Measurements from ENCODE around the gene ADCY5. TPM values are rescaled to one million over a fixed set of nuclear protein-coding genes. Genes with fewer than 3 reads are reported as not detected.

The ADCY5 gene
- total RNA-seq, 1 donor from 2014 or later: not detected

GRCh38 chr3:123303976-123304560, 144.8 kb downstream of the ADCY5 start:
- intact Hi-C loops (cut with micrococcal nuclease): no loop called here
- DNase-seq (ENCODE audit: low spot score): no peak
- no peak overlapping the region for H3K27ac Mint-ChIP-seq
- H3K4me3 Mint-ChIP-seq (ENCODE audit: low read depth): no peak overlapping the region
- H3K27me3 Mint-ChIP-seq (ENCODE audit: low read depth): peaks cover 4% of the 10 kb centered on the region
- H3K4me1 Mint-ChIP-seq (ENCODE audit: low read depth): no peaks in the 10 kb centered on the region
- no peaks in the 10 kb centered on the region for H3K36me3 Mint-ChIP-seq (ENCODE audit: low read depth)
- H3K9me3 Mint-ChIP-seq: no peaks in the 10 kb centered on the region

- H3K27me3 Mint-ChIP-seq (ENCODE audit: low read depth): peaks cover 4% of the 10 kb centered on the region
- no peaks in the 10 kb centered on the region for H3K4me1 Mint-ChIP-seq (ENCODE audit: low read depth)
- DNase-seq (ENCODE audit: low spot score): no peak
- no peak overlapping the region for H3K27ac Mint-ChIP-seq
- H3K4me3 Mint-ChIP-seq (ENCODE audit: low read depth): no peak overlapping the region
- intact Hi-C loops (cut with micrococcal nuclease): no loop called here
- no peaks in the 10 kb centered on the region for H3K36me3 Mint-ChIP-seq (ENCODE audit: low read depth)
- H3K9me3 Mint-ChIP-seq: no peaks in the 10 kb centered on the region
Measured at GRCh38 chr3:123302961-123303360, 145.9 kb downstream of the ADCY5 start.

GRCh38 chr3:123301331-123302184, 147.3 kb downstream of the ADCY5 start:
- DNase-seq (ENCODE audit: low spot score): no peak
- Mint-ChIP-seq H3K4me1 (ENCODE audit: low read depth) (no peaks in the 10 kb centered on the region), H3K4me3 (ENCODE audit: low read depth) (no peak overlapping the region), H3K36me3 (ENCODE audit: low read depth) (no peaks in the 10 kb centered on the region), H3K27ac (no peak overlapping the region), H3K27me3 (ENCODE audit: low read depth) (peaks cover 2% of the 10 kb centered on the region), H3K9me3 (no peaks in the 10 kb centered on the region)
- intact Hi-C loops (cut with micrococcal nuclease): no loop called here

GRCh38 chr3:123300583-123300982, 148.3 kb downstream of the ADCY5 start:
- intact Hi-C loops (cut with micrococcal nuclease): no loop called here
- H3K27ac Mint-ChIP-seq: no peak overlapping the region
- H3K36me3 Mint-ChIP-seq (ENCODE audit: low read depth): no peaks in the 10 kb centered on the region
- no peaks in the 10 kb centered on the region for H3K4me1 Mint-ChIP-seq (ENCODE audit: low read depth)
- no peaks in the 10 kb centered on the region for H3K27me3 Mint-ChIP-seq (ENCODE audit: low read depth)
- no peaks in the 10 kb centered on the region for H3K9me3 Mint-ChIP-seq
- no peak for DNase-seq (ENCODE audit: low spot score)
- no peak overlapping the region for H3K4me3 Mint-ChIP-seq (ENCODE audit: low read depth)

GRCh38 chr3:123300056-123300455, 148.8 kb downstream of the ADCY5 start:
- Mint-ChIP-seq H3K27me3 (ENCODE audit: low read depth) (no peaks in the 10 kb centered on the region), H3K36me3 (ENCODE audit: low read depth) (no peaks in the 10 kb centered on the region), H3K9me3 (no peaks in the 10 kb centered on the region), H3K4me1 (ENCODE audit: low read depth) (no peaks in the 10 kb centered on the region), H3K4me3 (ENCODE audit: low read depth) (no peak overlapping the region), H3K27ac (no peak overlapping the region)
- intact Hi-C loops (cut with micrococcal nuclease): no loop called here
- no peak for DNase-seq (ENCODE audit: low spot score)

GRCh38 chr3:123299581-123299980, 149.3 kb downstream of the ADCY5 start:
- Mint-ChIP-seq H3K4me1 (ENCODE audit: low read depth) (no peaks in the 10 kb centered on the region), H3K27ac (no peak overlapping the region), H3K9me3 (no peaks in the 10 kb centered on the region), H3K36me3 (ENCODE audit: low read depth) (no peaks in the 10 kb centered on the region), H3K4me3 (ENCODE audit: low read depth) (no peak overlapping the region), H3K27me3 (ENCODE audit: low read depth) (no peaks in the 10 kb centered on the region)
- DNase-seq (ENCODE audit: low spot score): no peak
- intact Hi-C loops (cut with micrococcal nuclease): no loop called here

- intact Hi-C loops (cut with micrococcal nuclease): no loop called here
- H3K36me3 Mint-ChIP-seq (ENCODE audit: low read depth): no peaks in the 10 kb centered on the region
- H3K27ac Mint-ChIP-seq: no peak overlapping the region
- DNase-seq (ENCODE audit: low spot score): no peak
- H3K4me3 Mint-ChIP-seq (ENCODE audit: low read depth): no peak overlapping the region
- H3K27me3 Mint-ChIP-seq (ENCODE audit: low read depth): no peaks in the 10 kb centered on the region
- no peaks in the 10 kb centered on the region for H3K9me3 Mint-ChIP-seq
- H3K4me1 Mint-ChIP-seq (ENCODE audit: low read depth): no peaks in the 10 kb centered on the region
Measured at GRCh38 chr3:123298903-123299302, 150.0 kb downstream of the ADCY5 start.

GRCh38 chr3:123297627-123297899, 151.3 kb downstream of the ADCY5 start:
- H3K4me1 Mint-ChIP-seq (ENCODE audit: low read depth): no peaks in the 10 kb centered on the region
- H3K27ac Mint-ChIP-seq: no peak overlapping the region
- peaks cover 3% of the 10 kb centered on the region for H3K27me3 Mint-ChIP-seq (ENCODE audit: low read depth)
- H3K4me3 Mint-ChIP-seq (ENCODE audit: low read depth): no peak overlapping the region
- no peaks in the 10 kb centered on the region for H3K9me3 Mint-ChIP-seq
- intact Hi-C loops (cut with micrococcal nuclease): no loop called here
- DNase-seq (ENCODE audit: low spot score): no peak
- no peaks in the 10 kb centered on the region for H3K36me3 Mint-ChIP-seq (ENCODE audit: low read depth)

- Mint-ChIP-seq H3K36me3 (ENCODE audit: low read depth) (no peaks in the 10 kb centered on the region), H3K9me3 (no peaks in the 10 kb centered on the region), H3K27me3 (ENCODE audit: low read depth) (peaks cover 3% of the 10 kb centered on the region), H3K4me3 (ENCODE audit: low read depth) (no peak overlapping the region), H3K4me1 (ENCODE audit: low read depth) (no peaks in the 10 kb centered on the region), H3K27ac (no peak overlapping the region)
- intact Hi-C loops (cut with micrococcal nuclease): no loop called here
- DNase-seq (ENCODE audit: low spot score): no peak
Measured at GRCh38 chr3:123296836-123297626, 151.9 kb downstream of the ADCY5 start.

- Mint-ChIP-seq H3K36me3 (ENCODE audit: low read depth) (no peaks in the 10 kb centered on the region), H3K4me3 (ENCODE audit: low read depth) (no peak overlapping the region), H3K27me3 (ENCODE audit: low read depth) (peaks cover 3% of the 10 kb centered on the region), H3K4me1 (ENCODE audit: low read depth) (no peaks in the 10 kb centered on the region), H3K9me3 (no peaks in the 10 kb centered on the region), H3K27ac (no peak overlapping the region)
- intact Hi-C loops (cut with micrococcal nuclease): no loop called here
- DNase-seq (ENCODE audit: low spot score): no peak
Measured at GRCh38 chr3:123296261-123296660, 152.6 kb downstream of the ADCY5 start.

- H3K27me3 Mint-ChIP-seq (ENCODE audit: low read depth): peaks cover 3% of the 10 kb centered on the region
- intact Hi-C loops (cut with micrococcal nuclease): no loop called here
- H3K9me3 Mint-ChIP-seq: no peaks in the 10 kb centered on the region
- DNase-seq (ENCODE audit: low spot score): no peak
- H3K4me1 Mint-ChIP-seq (ENCODE audit: low read depth): no peaks in the 10 kb centered on the region
- no peaks in the 10 kb centered on the region for H3K36me3 Mint-ChIP-seq (ENCODE audit: low read depth)
- no peak overlapping the region for H3K27ac Mint-ChIP-seq
- no peak overlapping the region for H3K4me3 Mint-ChIP-seq (ENCODE audit: low read depth)
Measured at GRCh38 chr3:123295901-123296250, 153.0 kb downstream of the ADCY5 start.

- no peaks in the 10 kb centered on the region for H3K36me3 Mint-ChIP-seq (ENCODE audit: low read depth)
- intact Hi-C loops (cut with micrococcal nuclease): no loop called here
- no peaks in the 10 kb centered on the region for H3K9me3 Mint-ChIP-seq
- H3K4me3 Mint-ChIP-seq (ENCODE audit: low read depth): no peak overlapping the region
- DNase-seq (ENCODE audit: low spot score): no peak
- H3K27me3 Mint-ChIP-seq (ENCODE audit: low read depth): peaks cover 3% of the 10 kb centered on the region
- no peaks in the 10 kb centered on the region for H3K4me1 Mint-ChIP-seq (ENCODE audit: low read depth)
- no peak overlapping the region for H3K27ac Mint-ChIP-seq
Measured at GRCh38 chr3:123295171-123295900, 153.6 kb downstream of the ADCY5 start.
